ENCODE results near the gene C7orf57. TPM values are rescaled to one million over a fixed set of nuclear protein-coding genes. Genes with fewer than 3 reads are reported as not detected.
"Not testable (repeated sequence)": the region's sequence is repeated elsewhere in the genome, so short reads cannot be mapped to it uniquely, and the experiment has no call there.

Gene C7orf57
- total RNA-seq (2022): not detected in 2 replicates
- Bru-seq, nascent RNA: percentile 8 among the genes with signal in this experiment
- percentile 3 among the genes with signal in this experiment for BruChase-seq, experiment 1, labeled RNA remaining after a 2-hour chase
- BruChase-seq, experiment 2, labeled RNA remaining after a 6-hour chase: not detected
- long read RNA-seq: 0 reads

- no TSS peak for BruUV-seq (replicated peaks)
- H3K27me3 ChIP-seq (replicated peaks; ENCODE audit: control insufficient read depth, insufficient read depth, low read length): peaks cover 5% of the 10 kb centered on the region
- DNase-seq: peak; percentile 91 to 94
- H3K4me1 ChIP-seq: peaks cover 5% of the 10 kb centered on the region
- intact Hi-C loops (cut with micrococcal nuclease; ENCODE audit: unreplicated experiment): loop anchor here (1.0 to 2.0 kb wide), 3 partner anchors 43 to 75 kb away; no protein-coding TSS in a partner anchor
- peak within 1 kb of the TSS; percentile 50 for H3K4me3 ChIP-seq (ENCODE audit: low read depth, low read length)
- TF ChIP-seq CTCF (IDR thresholded peaks at IDR 0.05; ENCODE audit: insufficient read depth in 1 of 2, low read depth in 1 of 2, low read length in 1 of 2, severe bottlenecking in 1 of 2, unreplicated experiment in 1 of 2): peak in 1 of 2 experiments; percentile 36
- peak within 1 kb of the TSS; percentile 84 for H3K27ac Mint-ChIP-seq (ENCODE audit: unreplicated experiment)
- H3K36me3 ChIP-seq (ENCODE audit: control insufficient read depth, insufficient read depth, low read length): no peaks in the 10 kb centered on the region
- no peaks in the 10 kb centered on the region for H3K9me3 Mint-ChIP-seq (ENCODE audit: unreplicated experiment)
- CTCF ChIA-PET: interaction anchor here (1.0 to 1.3 kb wide), 3 partner anchors 53 to 120 kb away, joined by 3 read pairs; no protein-coding TSS in a partner anchor
- POLR2A ChIA-PET: no interaction called here
- peaks cover 7% of the 10 kb centered on the region for H3K4me1 Mint-ChIP-seq (ENCODE audit: low read depth, unreplicated experiment)
- peak within 1 kb of the TSS; percentile 78 for H3K4me3 Mint-ChIP-seq (ENCODE audit: unreplicated experiment)
- no peaks in the 10 kb centered on the region for H3K9me3 ChIP-seq
- no peaks in the 10 kb centered on the region for H3K36me3 Mint-ChIP-seq (ENCODE audit: insufficient read depth, unreplicated experiment)
- H3K27me3 Mint-ChIP-seq (ENCODE audit: insufficient read depth, unreplicated experiment): peaks cover 37% of the 10 kb centered on the region
Measured at GRCh38 chr7:48035301-48035966, at the start of gene C7orf57. TSS of gene C7orf57 (plus strand) at chr7:48035543. CDS start at chr7:48036309, 766 bp downstream.

- H3K36me3 Mint-ChIP-seq (ENCODE audit: insufficient read depth, unreplicated experiment): no peaks in the 10 kb centered on the region
- no TSS peak for BruUV-seq (replicated peaks)
- H3K9me3 ChIP-seq: no peaks in the 10 kb centered on the region
- ChIA-PET CTCF (interaction anchor here (0.6 to 1.5 kb wide), 3 partner anchors 20 to 122 kb away, joined by 3 to 6 read pairs (median 3); no protein-coding TSS in a partner anchor), POLR2A (no interaction called here)
- no peaks in the 10 kb centered on the region for H3K27me3 ChIP-seq (replicated peaks; ENCODE audit: control insufficient read depth, insufficient read depth, low read length)
- H3K4me3 Mint-ChIP-seq (ENCODE audit: unreplicated experiment): peak overlapping the region; percentile 10
- intact Hi-C loops (cut with micrococcal nuclease; ENCODE audit: unreplicated experiment): loop anchor here (1.0 kb wide), 1 partner anchor 9 kb away; the partner anchor contains the start of gene HUS1
- DNase-seq: peak in 1 of 2 experiments; percentile 20
- peaks cover 23% of the 10 kb centered on the region for H3K4me1 ChIP-seq
- H3K27ac Mint-ChIP-seq (ENCODE audit: unreplicated experiment): no peak overlapping the region
- H3K27me3 Mint-ChIP-seq (ENCODE audit: insufficient read depth, unreplicated experiment): no peaks in the 10 kb centered on the region
- H3K4me1 Mint-ChIP-seq (ENCODE audit: low read depth, unreplicated experiment): peaks cover 25% of the 10 kb centered on the region
- no peak overlapping the region for H3K4me3 ChIP-seq (ENCODE audit: low read depth, low read length)
- no peaks in the 10 kb centered on the region for H3K9me3 Mint-ChIP-seq (ENCODE audit: unreplicated experiment)
- no peaks in the 10 kb centered on the region for H3K36me3 ChIP-seq (ENCODE audit: control insufficient read depth, insufficient read depth, low read length)
- peak; percentile 39 to 43 for TF ChIP-seq CTCF (IDR thresholded peaks at IDR 0.05; ENCODE audit: insufficient read depth in 1 of 2, low read depth in 1 of 2, low read length in 1 of 2, severe bottlenecking in 1 of 2, unreplicated experiment in 1 of 2)
Measured at GRCh38 chr7:47988496-47989386, 46.6 kb upstream of the C7orf57 start.

GRCh38 chr7:47989607-47990400, 45.5 kb upstream of the C7orf57 start:
- Mint-ChIP-seq H3K4me1 (ENCODE audit: low read depth, unreplicated experiment) (peaks cover 25% of the 10 kb centered on the region), H3K27ac (ENCODE audit: unreplicated experiment) (peak overlapping the region; percentile 46)
- H3K36me3 Mint-ChIP-seq (ENCODE audit: insufficient read depth, unreplicated experiment); POLR2A ChIA-PET; H3K9me3 ChIP-seq; H3K27me3 Mint-ChIP-seq (ENCODE audit: insufficient read depth, unreplicated experiment); H3K4me3 ChIP-seq (ENCODE audit: low read depth, low read length); H3K9me3 Mint-ChIP-seq (ENCODE audit: unreplicated experiment); H3K36me3 ChIP-seq (ENCODE audit: control insufficient read depth, insufficient read depth, low read length); BruUV-seq (replicated peaks); H3K4me3 Mint-ChIP-seq (ENCODE audit: unreplicated experiment); H3K27me3 ChIP-seq (replicated peaks; ENCODE audit: control insufficient read depth, insufficient read depth, low read length): not testable (repeated sequence)
- CTCF ChIA-PET: interaction anchor here (1.5 kb wide), 1 partner anchor 121 kb away, joined by 6 read pairs; no protein-coding TSS in a partner anchor
- DNase-seq: peak; percentile 62 to 70
- intact Hi-C loops (cut with micrococcal nuclease; ENCODE audit: unreplicated experiment): loop anchor here (1.0 kb wide), 1 partner anchor 11 kb away; the partner anchor contains the start of gene HUS1
- H3K4me1 ChIP-seq: peaks cover 23% of the 10 kb centered on the region
